HG03108 (cell line): ENCODE results near the gene TMEM273.

ENCODE experiments used
- ATAC-seq: cut with Tn5 transposase; IDR thresholded peaks from one replicate; pipeline ENCODE4 v1.9.1; 2021; ENCODE audit warnings: moderate library complexity; ENCODE audit not compliant: unreplicated experiment

The TMEM273 gene

DNA sequence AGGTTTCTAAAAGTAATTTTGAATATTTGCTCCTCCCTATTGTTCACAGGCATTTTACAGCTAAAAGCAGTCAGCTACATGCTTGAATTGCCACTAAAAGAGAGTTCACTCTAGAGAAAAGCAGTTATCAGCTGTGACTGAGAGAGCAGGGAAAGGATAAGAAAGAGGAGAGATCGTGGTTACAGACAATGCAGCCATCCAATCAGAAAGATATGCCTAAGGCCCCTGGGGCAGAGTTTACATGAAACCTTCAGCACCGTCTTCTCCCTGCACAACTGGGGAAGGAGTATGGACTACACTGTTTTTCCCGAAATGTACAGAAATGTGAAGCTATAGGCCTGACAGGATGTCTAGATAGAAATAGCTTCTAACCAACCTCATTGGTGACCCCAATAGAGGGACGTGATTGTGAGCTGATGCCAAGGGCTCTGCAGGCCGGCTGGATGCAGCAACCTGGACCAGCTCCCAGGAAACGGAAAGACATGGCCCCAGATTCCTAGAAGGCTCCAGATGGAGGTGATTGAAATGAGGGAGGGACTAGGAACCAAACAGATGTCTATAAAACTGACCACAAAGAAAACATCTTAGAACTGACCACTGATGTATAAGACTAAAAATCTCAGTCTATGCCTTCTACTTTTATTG, 69.6 kb downstream of the TMEM273 start:
- no peak for ATAC-seq

DNA sequence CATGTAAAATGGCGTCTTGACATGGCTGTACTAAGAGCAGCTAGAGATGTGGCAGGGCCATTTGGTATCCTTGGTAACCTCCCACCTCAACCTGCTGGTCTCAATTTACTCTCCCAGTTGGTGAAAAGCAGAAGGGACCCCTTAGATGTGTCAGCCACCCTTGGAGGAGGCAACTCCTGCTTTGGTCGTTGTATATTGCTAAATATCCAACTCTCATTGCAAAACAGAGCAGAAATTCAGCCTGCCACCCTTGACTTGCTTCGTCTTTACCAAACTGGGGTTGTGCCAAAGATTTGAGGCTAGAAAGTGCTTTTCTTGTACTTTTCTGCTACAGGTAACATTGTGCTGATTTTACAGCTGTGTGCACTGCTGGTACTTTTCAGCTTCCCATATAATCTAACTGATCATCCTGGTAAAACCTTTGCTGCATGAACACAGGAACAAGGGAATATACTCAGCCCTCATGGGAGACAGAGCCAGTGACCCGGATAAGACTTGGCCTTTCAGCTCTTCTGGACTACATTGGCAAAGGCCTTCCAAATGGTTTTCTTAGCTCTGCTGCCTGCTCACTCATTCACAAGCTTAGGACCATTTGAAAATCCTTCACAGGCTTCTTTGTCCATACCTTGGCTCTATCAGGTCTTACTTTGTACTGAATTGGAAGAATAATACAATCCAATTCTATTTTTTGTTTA, 70.7 kb downstream of the TMEM273 start:
- ATAC-seq, result no peak

DNA sequence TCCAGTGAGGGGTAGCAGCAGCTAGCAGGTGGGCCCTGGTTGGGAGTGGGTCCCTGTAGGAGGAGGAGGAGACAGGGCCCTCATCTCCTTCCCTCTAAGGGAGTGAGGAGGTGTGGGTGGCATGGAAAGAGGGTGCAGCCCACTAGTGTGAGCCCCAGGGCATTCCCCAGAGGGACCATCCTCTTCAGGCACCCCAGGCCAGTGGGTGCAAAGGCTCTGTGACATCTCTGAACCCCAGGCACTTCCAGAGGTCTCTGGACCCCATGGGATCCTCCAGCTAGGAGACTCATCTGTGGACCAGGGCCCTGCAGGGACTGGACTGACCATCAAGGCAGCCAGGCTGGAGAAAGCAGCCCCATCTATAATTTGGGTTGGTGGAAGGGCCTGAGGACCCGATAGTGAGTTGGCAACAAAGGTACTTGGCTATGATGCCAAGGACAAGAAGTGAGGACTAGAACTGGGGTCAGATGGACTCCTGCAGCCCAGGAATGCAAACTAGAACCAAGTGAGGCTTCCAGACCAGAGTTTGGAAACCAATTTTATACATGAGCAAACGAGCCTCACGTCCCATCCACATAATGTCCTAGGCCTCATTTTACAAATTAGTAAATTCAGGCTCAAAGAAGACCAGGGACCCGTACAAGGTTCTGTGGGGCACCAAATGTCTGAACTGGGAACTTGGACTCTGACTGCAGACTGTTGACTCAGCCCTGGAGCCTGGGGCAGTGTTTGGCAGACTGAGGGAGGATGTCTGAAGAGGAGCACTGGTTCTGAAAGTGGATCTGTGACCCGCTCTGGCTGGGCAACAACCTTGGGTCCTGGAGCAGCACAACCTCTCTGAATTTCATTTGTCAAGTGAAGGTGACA, 71.4 kb downstream of the TMEM273 start:
- ATAC-seq, result no peak

DNA sequence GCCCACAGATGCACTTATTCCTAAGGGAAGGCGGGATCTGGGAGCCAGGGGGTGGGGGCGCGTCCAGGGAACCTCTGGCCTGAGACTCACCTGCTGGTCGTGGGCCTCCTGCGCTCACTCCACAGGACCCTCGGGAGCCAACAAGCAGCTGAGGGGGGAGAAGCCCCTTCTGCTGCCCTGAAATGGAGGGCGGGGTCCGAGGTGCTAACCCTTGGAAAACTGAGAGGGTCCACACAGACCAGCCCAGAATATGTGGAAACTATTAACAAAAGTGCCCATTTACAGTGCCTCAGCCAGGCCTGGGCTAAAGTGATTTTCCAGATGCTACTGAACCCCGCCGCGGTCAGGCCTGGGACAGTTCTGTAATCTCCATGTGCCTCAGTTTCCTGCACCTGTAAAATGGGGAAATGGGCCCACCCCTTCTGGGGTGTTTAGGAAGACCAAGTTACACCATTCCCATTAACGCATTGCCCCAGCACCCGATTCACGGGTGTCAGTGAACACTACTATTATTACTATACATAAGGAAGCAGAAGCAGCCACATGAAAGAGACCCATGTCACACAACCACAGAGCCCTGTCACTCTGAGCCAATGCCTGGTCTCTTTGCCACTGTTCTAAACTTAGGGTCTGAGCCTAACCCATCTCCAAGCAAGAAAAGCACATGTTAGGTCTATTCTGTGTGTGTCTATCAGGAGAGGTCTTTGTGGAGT, 72.2 kb downstream of the TMEM273 start:
- ATAC-seq, result no peak

DNA sequence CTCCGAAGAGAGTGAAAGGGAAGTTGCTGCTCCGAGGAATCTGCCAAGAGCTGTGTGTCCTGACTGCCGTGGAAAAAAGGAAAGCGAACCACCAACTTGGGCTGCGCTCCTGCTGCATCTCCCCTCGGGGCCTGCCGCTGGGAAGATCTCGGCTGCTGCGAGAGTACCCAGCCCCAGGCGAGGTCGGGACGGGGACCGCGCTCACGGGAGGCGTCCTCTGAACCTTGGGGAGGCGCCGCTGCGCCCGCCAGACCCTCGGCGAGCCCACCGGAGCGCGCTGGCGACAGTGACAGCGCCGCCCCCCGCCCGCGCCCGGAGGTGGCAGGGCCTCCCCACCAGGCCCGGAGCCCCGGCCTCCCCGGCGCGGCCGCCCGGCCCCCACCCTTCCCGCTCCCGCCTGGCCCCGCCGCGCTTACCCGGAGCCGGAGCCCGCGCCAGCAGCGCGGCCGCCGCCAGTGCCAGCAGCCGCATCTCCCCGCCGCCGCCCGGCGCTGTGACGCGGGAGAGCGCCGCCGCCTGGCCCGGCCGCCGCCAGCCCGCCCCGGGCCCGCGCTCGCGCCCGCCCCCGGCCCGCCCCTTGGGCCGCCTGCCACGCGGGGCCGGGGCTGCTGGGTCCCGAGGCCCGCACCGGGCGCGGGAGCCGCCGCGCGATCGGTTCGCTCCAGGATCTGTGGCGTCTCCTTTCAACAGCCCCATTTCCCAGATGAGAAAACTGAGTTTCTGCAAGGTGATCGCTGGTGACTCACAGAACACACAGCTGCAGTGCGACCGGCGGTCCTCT, 73.0 kb downstream of the TMEM273 start, which contains the start of gene VSTM4:
Gene VSTM4, minus strand, starts transcription at position 508 of the 781 bp plus-strand sequence. Its CDS starts 37 bp downstream, at position 471.
- ATAC-seq, result no peak

DNA sequence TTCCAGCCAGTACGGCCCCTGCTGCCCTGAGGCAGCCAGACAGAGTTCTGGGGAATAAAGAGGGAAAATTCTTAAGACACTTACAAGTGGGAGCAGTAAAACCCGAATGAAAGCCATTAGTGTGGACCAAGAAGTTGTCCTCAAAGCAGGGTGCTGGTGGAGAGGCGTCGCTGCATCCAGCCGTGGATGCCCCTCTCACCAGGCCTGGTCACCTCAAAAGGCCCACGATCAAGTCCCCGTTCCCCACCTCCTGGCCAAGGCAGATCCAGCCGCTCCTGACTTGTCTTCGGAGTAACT, 73.5 kb downstream of the TMEM273 start:
- no peak for ATAC-seq

DNA sequence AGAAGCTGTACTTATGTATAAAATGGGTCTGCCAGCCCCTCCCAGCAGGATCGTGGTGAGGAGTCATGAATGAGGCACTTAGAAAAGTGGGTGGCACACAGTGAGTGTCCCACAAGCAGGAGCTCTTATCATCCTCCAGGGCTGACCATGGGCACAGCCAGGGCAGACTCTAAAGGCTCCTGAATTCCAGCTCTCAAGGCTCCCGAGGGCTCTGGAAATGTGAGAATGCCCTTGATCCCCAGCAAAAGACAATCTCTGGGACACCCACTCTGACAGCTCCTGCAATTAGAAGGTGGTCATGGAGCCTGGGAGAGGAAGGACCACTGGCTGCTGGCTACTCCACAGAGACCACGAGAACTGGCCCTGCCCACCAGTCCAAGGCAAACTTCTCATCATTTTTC, 74.5 kb downstream of the TMEM273 start:
- ATAC-seq, result no peak

DNA sequence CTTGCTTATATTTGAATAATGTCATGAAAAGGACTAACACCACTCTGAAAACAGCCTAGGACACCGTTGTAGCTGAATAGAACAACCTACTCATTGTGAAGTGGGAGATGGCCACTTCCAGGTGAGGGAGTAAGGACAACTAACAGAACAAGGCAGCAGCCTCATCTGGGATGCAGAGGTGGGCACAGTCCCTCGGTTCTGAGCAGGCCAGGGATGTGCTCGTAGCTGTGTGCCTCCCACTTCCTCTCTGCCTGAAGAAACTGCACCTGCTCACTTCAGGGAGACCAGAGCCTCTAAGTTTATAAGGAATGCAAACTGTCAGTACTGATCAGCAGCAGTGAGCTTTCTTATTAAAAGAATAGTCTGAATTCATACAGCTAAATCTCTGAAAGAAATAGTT, 75.3 kb downstream of the TMEM273 start:
- no peak for ATAC-seq

DNA sequence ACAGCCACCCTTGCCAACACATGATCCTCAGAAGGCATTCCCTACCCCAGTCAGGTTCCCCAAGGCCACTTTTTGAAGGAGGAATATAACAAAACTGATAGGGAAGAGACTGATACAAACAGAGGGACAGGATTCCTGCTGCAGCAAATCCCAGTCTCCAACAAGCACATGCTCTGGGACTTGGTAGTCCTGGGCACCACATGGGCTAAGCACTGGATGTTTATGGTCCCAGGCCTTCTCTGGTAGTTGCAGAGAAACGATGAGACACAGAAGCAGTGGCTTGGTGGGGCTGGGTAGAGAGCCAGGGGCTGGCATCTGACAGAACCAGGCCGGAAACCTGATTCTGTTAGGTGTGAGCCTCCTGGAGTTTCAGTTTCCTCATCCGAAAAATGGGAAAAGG, 76.1 kb downstream of the TMEM273 start:
- no peak for ATAC-seq

DNA sequence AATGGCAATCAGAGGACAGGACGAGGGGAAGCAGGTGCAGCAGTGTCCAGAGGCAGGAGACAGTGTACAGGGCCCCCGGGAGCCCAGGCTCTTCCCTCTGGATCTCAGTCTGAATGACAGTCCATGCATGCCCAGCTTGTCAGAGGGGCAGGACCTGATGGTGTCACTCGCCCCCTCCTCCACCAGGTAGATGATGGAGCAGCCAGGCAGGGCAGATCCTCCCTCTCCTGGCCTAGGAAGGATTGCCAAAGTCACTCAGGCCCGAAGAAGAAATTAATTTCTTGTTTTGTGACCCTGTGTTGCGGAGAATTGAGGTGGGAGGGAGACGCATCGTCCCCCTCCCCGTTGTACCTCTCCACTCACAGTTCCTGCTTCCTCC, 76.9 kb downstream of the TMEM273 start:
- ATAC-seq, result no peak

DNA sequence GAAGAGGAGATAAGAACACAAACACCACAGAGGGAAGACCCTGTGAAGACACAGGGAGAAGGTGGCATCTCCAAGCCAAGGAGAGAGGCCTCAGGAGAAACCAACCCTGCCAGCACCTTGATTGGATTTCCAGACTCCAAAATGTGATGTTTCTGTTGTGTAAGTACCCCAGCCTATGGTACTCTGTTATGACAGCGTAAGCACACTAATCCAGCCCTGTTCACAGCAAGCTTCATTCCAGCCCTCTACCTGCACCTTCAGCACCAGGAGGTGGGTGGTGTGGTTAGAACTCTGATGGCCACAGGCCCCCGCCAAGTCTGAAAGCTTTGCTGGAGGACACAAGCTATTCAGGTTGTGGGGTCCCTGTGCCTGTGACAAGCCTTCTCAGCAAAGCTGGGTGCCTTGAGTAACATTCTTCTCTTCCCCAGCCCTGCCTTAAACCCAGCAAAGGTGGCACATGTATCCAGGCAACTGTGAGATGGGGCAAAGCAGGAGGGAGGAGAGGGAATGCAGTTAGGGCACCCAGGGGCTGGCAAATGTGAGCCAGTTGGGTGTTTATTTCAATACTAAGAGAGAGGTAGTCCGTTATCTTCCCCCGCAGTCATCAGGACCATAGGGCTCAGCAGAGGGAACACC, 77.4 kb downstream of the TMEM273 start:
- ATAC-seq, result no peak

DNA sequence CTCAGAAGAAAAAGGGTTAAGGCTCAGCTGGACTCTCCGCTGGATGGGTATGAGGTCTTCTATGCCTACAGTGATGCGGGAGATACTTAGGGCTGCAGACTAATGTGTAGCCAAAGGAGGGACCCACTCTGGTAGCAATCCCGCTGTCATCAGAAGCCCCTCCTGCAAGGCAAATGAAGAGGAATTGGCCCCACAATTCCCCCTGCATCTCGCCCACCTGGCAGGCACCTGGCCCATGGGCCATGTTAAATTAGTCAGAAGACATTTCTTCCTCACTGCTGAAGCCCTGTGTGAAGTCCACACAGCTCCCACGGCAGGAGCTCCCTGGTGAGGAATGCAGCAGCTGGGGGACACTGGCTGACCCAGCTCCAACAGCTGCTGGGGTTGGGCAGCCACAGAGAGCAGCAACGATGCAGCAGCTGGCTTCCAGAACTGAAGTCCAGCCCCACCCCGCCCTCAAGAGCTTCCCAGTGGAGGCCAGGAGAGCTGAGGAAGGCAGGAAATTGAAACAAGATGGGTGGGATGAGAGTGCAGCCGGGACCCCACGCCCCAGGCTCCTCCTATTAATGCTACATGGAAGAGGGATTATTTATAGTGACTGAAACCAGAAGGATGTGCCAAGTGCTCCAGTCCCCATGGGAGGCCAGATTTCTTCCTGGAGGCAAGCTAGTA, 78.4 kb downstream of the TMEM273 start:
- no peak for ATAC-seq

DNA sequence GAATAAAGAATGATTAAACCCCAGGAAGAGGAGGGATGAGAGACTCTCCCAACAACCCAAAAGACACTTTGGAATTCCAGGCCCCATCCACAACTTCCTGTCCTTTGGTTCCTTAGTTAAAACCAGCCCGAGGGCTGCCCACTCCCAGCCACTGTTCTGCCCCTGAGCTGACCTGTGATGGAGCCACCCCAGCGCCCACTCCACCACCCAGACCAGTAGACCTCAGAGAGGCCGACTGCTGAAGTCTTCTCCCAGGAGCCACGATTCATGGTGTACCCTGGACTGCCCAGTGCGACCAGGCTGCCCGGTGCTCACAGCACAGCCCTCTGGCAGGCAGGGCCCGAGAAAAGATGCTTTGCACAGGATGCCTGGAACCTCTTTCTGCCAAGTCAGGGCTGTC, 79.5 kb downstream of the TMEM273 start:
- ATAC-seq, result no peak

DNA sequence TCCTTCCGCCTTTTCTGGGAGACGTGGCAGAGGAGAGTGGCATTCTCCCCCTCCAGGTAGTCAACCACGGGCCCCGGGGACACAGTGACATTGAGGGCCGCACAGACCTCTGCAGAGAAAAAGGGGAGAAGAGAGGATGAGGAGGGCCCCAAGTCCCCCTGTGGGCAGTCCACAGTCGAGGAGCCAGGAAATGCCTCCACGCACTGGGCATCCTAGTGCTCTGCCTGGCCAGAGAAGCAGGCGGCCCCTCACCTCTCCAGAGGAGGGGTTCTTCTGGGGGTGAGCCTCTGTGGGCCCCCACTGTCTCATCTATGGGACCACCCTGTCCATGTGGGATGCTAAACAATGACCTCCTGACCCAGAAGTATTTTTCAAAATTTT, 80.3 kb downstream of the TMEM273 start:
- ATAC-seq, result no peak

DNA sequence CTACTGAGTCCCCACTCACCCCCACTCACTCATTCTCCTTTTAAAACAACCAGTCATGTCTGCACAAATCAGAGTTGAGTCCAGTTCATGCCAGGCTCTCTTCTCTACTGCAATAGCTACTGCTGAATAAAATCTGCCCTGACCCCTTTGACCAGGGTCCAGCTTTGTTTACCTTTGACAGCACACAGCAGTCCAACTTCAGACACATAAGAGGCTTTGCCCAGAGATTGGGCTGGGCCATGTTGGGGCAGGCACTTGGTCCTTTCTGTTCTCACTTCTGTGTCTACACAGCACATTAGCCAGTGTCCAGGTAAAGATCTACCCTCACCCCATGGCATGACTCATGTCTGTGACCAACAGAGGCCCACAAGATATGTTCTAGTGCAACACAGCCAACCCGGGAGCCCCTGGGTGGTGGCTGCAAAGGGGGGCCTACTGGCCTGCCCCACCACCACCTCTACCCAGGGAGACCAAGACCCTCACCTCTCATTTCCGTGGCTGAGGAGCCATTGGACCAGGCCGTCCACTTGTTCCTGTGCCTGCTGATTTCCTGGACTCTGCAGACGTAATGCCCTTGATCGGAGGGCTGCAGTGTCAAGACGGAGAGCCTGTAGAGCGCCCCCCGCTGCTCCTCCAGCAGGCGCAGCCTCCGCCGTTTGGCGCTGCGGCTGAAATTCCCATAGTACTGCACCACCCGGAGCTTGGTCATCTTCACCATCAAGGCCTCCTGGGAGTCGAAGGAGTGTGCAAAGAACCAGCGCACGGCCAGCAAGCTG, 80.9 kb downstream of the TMEM273 start:
- no peak for ATAC-seq

DNA sequence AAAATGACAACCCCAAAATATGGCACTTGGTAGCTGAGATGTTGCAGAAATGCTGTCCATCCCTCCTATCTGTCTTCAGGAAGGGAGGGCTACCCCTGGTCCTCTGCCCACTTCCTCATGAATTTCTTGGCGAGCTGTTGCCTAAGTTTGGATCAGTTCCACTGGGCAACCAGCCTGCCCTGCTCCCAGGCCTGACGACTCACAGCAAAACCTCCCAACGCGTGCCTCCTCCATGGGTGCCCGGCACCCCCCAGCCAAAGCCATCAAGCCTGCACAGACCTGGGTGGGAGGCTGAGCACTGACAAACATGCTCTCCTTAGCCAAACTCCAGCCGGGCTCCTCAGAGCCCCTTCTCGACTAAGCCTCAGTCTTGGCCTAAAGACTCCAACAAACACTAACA, 81.7 kb downstream of the TMEM273 start:
- no peak for ATAC-seq

DNA sequence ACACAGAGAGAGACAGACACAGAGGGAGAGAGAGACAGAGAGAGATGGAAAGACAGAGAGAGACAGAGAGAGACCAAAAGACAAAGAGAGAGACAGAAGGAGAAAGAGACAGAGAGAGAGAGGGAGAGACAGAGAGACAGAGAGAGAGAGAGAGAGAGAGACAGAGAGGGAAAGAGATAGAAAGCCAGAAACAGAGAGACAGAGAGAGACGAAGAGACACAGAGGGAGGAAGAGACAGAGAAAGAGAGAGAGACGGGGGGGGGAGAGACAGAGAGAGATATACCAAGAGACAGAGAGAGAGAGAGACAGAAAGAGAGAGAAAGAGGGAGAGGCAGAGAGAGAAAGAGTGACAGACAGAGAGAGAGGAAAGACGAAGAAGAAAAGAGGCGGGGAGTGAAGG, 83.1 kb downstream of the TMEM273 start:
- no peak for ATAC-seq
